ENCODE results near the gene ABCA6.

ABCA6 gene

DNA sequence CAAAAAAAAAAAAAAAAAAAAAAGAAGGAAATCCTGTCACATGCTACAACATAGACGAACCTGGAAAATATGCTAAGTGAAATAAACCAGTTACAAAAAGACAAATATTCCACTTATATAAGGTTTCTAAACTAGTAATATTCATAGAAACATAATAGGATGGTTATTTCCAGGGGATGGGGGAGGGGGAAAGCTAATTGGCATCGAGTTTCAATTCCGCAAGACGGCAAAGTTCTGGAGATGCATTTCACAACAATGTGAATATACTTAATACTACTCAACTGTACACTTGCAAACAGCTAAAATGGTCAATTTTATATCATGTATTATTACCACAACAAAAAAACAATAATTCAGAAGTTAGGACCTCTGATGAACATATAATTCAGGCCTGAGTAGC, 43.1 kb downstream of the ABCA6 start:
- no peaks in the 10 kb centered on the region for H3K36me3 ChIP-seq (ENCODE audit: control insufficient read depth, insufficient read depth, low read length)
- H3K4me3 ChIP-seq (ENCODE audit: insufficient read depth, low read depth, low read length, poor library complexity, severe bottlenecking): no peak overlapping the region
- no peaks in the 10 kb centered on the region for H3K9me3 ChIP-seq (ENCODE audit: control insufficient read depth, low read length)
- H3K4me1 ChIP-seq (ENCODE audit: control insufficient read depth, insufficient read depth, low read length, poor library complexity, severe bottlenecking): no peaks in the 10 kb centered on the region
- DNase-seq: no peak
- no peak overlapping the region for H3K27ac ChIP-seq (ENCODE audit: insufficient read depth, low read length, poor library complexity, severe bottlenecking)
- no peaks in the 10 kb centered on the region for H3K27me3 ChIP-seq (replicated peaks; ENCODE audit: control insufficient read depth, insufficient read depth, low read length, poor library complexity, severe bottlenecking)

DNA sequence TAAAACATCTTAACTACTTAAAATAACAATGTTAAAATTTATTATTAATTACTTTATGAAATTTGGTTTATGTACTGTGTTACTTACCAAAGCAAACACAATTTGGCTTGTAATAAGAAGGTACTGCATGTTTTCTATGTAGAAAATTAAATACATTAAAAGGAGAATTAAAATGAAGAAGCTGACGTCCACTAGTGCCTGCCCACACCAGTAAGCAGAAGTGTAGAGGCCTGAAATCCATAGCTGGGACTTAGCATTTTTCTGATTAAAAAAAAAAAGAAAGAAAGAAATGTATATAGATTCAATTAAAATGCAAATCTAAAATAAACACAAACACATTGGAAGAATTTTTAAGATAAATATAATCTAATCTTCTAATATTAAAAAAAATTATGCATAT, 45.2 kb downstream of the ABCA6 start:
- Histone ChIP-seq H3K4me3 (ENCODE audit: insufficient read depth, low read depth, low read length, poor library complexity, severe bottlenecking) (no peak overlapping the region), H3K27ac (ENCODE audit: insufficient read depth, low read length, poor library complexity, severe bottlenecking) (no peak overlapping the region), H3K4me1 (ENCODE audit: control insufficient read depth, insufficient read depth, low read length, poor library complexity, severe bottlenecking) (no peaks in the 10 kb centered on the region), H3K36me3 (ENCODE audit: control insufficient read depth, insufficient read depth, low read length) (no peaks in the 10 kb centered on the region), H3K9me3 (ENCODE audit: control insufficient read depth, low read length) (no peaks in the 10 kb centered on the region), H3K27me3 (replicated peaks; ENCODE audit: control insufficient read depth, insufficient read depth, low read length, poor library complexity, severe bottlenecking) (no peaks in the 10 kb centered on the region)
- DNase-seq: no peak

DNA sequence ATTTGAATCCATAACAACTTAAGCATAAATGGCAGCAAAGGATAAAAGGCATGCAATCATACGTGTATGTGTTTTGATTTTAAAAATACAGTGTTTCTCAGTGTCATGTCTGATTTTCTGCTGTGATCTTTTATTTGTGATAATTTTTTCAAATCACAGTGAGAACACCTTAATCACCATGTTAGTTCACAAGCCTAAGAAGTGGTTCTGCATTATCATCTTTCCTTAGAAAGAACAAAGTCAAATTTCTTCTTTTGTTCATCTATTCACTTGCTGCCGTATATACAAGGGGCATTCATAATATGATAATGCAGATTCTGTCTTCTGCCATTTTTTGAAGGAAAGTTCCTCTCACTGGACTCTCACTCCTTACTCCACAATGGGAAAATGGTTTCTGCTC, 47.7 kb downstream of the ABCA6 start:
- Histone ChIP-seq H3K36me3 (ENCODE audit: control insufficient read depth, insufficient read depth, low read length) (no peaks in the 10 kb centered on the region), H3K4me1 (ENCODE audit: control insufficient read depth, insufficient read depth, low read length, poor library complexity, severe bottlenecking) (no peaks in the 10 kb centered on the region), H3K27me3 (replicated peaks; ENCODE audit: control insufficient read depth, insufficient read depth, low read length, poor library complexity, severe bottlenecking) (no peaks in the 10 kb centered on the region), H3K9me3 (ENCODE audit: control insufficient read depth, low read length) (no peaks in the 10 kb centered on the region), H3K4me3 (ENCODE audit: insufficient read depth, low read depth, low read length, poor library complexity, severe bottlenecking) (no peak overlapping the region), H3K27ac (ENCODE audit: insufficient read depth, low read length, poor library complexity, severe bottlenecking) (no peak overlapping the region)
- DNase-seq: no peak

DNA sequence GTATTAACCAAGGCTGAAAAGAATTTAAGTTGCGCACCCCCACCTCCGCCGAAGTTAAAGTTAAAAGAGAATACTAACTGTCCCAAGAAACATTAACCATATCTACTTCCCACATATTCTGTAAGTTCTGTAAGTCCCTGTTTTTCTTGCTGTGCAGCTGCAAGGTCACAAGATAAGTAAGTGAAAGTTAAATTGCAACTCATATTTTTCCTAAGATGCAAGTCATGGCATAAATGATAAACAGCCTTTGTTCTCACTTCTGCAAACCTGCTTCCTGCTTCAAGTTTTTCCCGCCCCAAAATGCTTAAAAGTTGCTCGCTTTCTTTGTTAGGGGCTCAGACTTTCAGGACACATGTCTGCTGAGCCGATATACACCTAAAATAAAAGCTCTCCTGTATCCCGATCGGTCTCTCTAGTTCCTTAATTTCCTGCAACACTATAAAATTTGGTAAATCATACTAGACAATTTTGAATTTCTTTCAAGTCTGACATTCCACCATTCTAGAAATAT, 48.4 kb downstream of the ABCA6 start:
- H3K4me3 ChIP-seq (ENCODE audit: insufficient read depth, low read depth, low read length, poor library complexity, severe bottlenecking): no peak overlapping the region
- no peaks in the 10 kb centered on the region for H3K4me1 ChIP-seq (ENCODE audit: control insufficient read depth, insufficient read depth, low read length, poor library complexity, severe bottlenecking)
- H3K36me3 ChIP-seq (ENCODE audit: control insufficient read depth, insufficient read depth, low read length): no peaks in the 10 kb centered on the region
- no peaks in the 10 kb centered on the region for H3K9me3 ChIP-seq (ENCODE audit: control insufficient read depth, low read length)
- no peak for DNase-seq
- H3K27ac ChIP-seq (ENCODE audit: insufficient read depth, low read length, poor library complexity, severe bottlenecking): no peak overlapping the region
- no peaks in the 10 kb centered on the region for H3K27me3 ChIP-seq (replicated peaks; ENCODE audit: control insufficient read depth, insufficient read depth, low read length, poor library complexity, severe bottlenecking)

DNA sequence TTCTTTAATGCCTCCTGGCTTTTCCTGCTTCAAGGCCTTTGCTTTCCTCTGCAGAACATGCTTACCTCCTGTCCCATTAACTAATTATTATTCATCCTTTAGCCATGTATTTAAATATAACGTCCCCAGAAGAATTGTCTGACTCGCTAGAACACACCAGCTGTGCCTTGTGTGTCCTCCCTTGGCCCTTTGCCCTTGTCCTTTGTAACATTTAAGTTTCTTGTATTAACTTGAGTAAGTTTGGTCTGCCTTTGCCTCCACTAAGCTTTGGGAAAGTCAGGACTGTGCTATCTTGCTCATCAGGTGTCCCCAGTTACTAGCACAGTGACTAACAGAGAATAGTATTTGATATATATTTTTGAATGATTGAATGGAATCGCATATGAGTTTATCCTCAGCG, 51.3 kb downstream of the ABCA6 start:
- H3K27me3 ChIP-seq (replicated peaks; ENCODE audit: control insufficient read depth, insufficient read depth, low read length, poor library complexity, severe bottlenecking): no peaks in the 10 kb centered on the region
- H3K9me3 ChIP-seq (ENCODE audit: control insufficient read depth, low read length): no peaks in the 10 kb centered on the region
- no peak for DNase-seq
- no peaks in the 10 kb centered on the region for H3K4me1 ChIP-seq (ENCODE audit: control insufficient read depth, insufficient read depth, low read length, poor library complexity, severe bottlenecking)
- no peak overlapping the region for H3K27ac ChIP-seq (ENCODE audit: insufficient read depth, low read length, poor library complexity, severe bottlenecking)
- H3K36me3 ChIP-seq (ENCODE audit: control insufficient read depth, insufficient read depth, low read length): no peaks in the 10 kb centered on the region
- H3K4me3 ChIP-seq (ENCODE audit: insufficient read depth, low read depth, low read length, poor library complexity, severe bottlenecking): no peak overlapping the region

DNA sequence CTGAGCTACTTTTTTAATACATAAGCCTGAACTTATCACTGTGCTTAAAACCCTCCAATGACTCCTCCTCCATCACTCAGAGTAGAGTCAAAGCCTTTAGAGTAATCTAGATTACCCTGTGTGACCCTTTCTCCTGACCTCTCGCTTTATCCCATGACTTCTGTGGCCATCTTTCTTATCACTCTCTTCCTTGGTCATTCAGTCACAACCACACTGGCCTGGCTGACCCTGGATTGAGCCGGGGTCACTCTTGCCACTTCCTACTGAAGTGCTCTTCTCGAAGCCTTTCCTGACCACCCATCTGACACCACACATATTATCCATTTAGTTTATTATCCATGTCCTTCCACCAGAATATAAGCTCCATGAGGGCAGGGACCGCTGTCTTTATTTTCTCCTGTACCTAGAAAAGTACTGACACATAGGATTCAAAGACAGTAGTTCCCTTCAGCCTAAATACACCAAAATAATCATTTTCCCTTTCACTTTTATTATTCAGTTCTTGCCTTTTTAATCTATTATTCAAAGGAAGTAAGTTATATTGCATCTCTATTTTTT, 53.0 kb downstream of the ABCA6 start:
- Histone ChIP-seq H3K9me3 (ENCODE audit: control insufficient read depth, low read length) (no peaks in the 10 kb centered on the region), H3K27ac (ENCODE audit: insufficient read depth, low read length, poor library complexity, severe bottlenecking) (no peak overlapping the region), H3K4me1 (ENCODE audit: control insufficient read depth, insufficient read depth, low read length, poor library complexity, severe bottlenecking) (no peaks in the 10 kb centered on the region), H3K27me3 (replicated peaks; ENCODE audit: control insufficient read depth, insufficient read depth, low read length, poor library complexity, severe bottlenecking) (no peaks in the 10 kb centered on the region), H3K4me3 (ENCODE audit: insufficient read depth, low read depth, low read length, poor library complexity, severe bottlenecking) (no peak overlapping the region), H3K36me3 (ENCODE audit: control insufficient read depth, insufficient read depth, low read length) (no peaks in the 10 kb centered on the region)
- no peak for DNase-seq

- Histone ChIP-seq H3K4me3 (ENCODE audit: insufficient read depth, low read depth, low read length, poor library complexity, severe bottlenecking) (no peak overlapping the region), H3K9me3 (ENCODE audit: control insufficient read depth, low read length) (no peaks in the 10 kb centered on the region), H3K27me3 (replicated peaks; ENCODE audit: control insufficient read depth, insufficient read depth, low read length, poor library complexity, severe bottlenecking) (no peaks in the 10 kb centered on the region), H3K36me3 (ENCODE audit: control insufficient read depth, insufficient read depth, low read length) (no peaks in the 10 kb centered on the region), H3K4me1 (ENCODE audit: control insufficient read depth, insufficient read depth, low read length, poor library complexity, severe bottlenecking) (no peaks in the 10 kb centered on the region), H3K27ac (ENCODE audit: insufficient read depth, low read length, poor library complexity, severe bottlenecking) (no peak overlapping the region)
- DNase-seq: no peak
Observed at GRCh38 chr17:69086641-69087040, 55.1 kb downstream of the ABCA6 start.

DNA sequence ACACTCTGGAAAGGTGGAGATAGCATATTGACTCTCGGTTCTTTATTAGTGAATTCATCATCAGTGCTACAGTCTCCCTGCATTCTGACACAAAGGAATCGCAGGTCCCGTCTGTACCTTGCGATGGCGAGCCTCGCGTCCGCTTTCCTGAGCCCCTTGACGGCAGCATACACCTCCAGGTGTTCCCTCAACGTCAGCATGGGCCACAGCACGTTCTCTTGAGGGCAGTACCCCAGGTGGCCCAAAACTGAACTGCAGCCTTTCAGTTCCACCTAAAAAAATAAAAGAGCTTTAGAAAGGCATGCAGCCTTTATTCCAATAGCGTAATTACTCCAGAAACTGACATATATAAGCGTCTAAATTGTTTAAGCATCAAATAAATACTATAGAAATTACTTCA, 56.8 kb downstream of the ABCA6 start:
- no peak for DNase-seq
- H3K27me3 ChIP-seq (replicated peaks; ENCODE audit: control insufficient read depth, insufficient read depth, low read length, poor library complexity, severe bottlenecking): no peaks in the 10 kb centered on the region
- no peaks in the 10 kb centered on the region for H3K36me3 ChIP-seq (ENCODE audit: control insufficient read depth, insufficient read depth, low read length)
- H3K27ac ChIP-seq (ENCODE audit: insufficient read depth, low read length, poor library complexity, severe bottlenecking): no peak overlapping the region
- no peaks in the 10 kb centered on the region for H3K9me3 ChIP-seq (ENCODE audit: control insufficient read depth, low read length)
- no peaks in the 10 kb centered on the region for H3K4me1 ChIP-seq (ENCODE audit: control insufficient read depth, insufficient read depth, low read length, poor library complexity, severe bottlenecking)
- no peak overlapping the region for H3K4me3 ChIP-seq (ENCODE audit: insufficient read depth, low read depth, low read length, poor library complexity, severe bottlenecking)

DNA sequence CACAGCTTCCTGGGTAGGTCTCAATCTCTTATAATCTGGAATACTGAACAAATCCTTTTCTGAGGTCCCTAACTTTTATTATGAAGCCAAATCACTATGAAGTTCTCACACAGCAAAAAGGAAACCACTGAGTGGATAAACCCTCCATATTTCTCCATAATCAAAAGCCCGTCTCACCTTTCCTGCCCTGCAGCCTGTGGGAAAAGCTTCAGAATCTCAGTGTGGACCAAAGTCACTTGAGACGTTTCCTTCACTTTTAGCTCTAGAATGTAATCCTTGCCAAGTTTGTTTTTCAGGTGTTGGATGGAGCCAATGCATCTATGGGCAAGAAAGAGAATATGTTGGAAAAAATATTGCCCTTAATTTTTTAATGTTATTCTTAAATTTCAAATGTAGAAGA, 59.0 kb downstream of the ABCA6 start:
- no peak for DNase-seq
- Histone ChIP-seq H3K4me1 (ENCODE audit: control insufficient read depth, insufficient read depth, low read length, poor library complexity, severe bottlenecking) (no peaks in the 10 kb centered on the region), H3K36me3 (ENCODE audit: control insufficient read depth, insufficient read depth, low read length) (no peaks in the 10 kb centered on the region), H3K27ac (ENCODE audit: insufficient read depth, low read length, poor library complexity, severe bottlenecking) (no peak overlapping the region), H3K9me3 (ENCODE audit: control insufficient read depth, low read length) (no peaks in the 10 kb centered on the region), H3K4me3 (ENCODE audit: insufficient read depth, low read depth, low read length, poor library complexity, severe bottlenecking) (no peak overlapping the region), H3K27me3 (replicated peaks; ENCODE audit: control insufficient read depth, insufficient read depth, low read length, poor library complexity, severe bottlenecking) (no peaks in the 10 kb centered on the region)

- Histone ChIP-seq H3K9me3 (ENCODE audit: control insufficient read depth, low read length) (no peaks in the 10 kb centered on the region), H3K27ac (ENCODE audit: insufficient read depth, low read length, poor library complexity, severe bottlenecking) (no peak overlapping the region), H3K4me1 (ENCODE audit: control insufficient read depth, insufficient read depth, low read length, poor library complexity, severe bottlenecking) (no peaks in the 10 kb centered on the region), H3K36me3 (ENCODE audit: control insufficient read depth, insufficient read depth, low read length) (no peaks in the 10 kb centered on the region), H3K27me3 (replicated peaks; ENCODE audit: control insufficient read depth, insufficient read depth, low read length, poor library complexity, severe bottlenecking) (no peaks in the 10 kb centered on the region), H3K4me3 (ENCODE audit: insufficient read depth, low read depth, low read length, poor library complexity, severe bottlenecking) (no peak overlapping the region)
- DNase-seq: no peak
Observed at GRCh38 chr17:69078864-69079263, 62.8 kb downstream of the ABCA6 start.

Data from effector memory CD4-positive, alpha-beta T cell (primary cell).